Stimulated activated CD4-positive, alpha-beta T cell treated with anti-CD3 and anti-CD28 coated beads, Interleukin-1b, Interleukin-23, amount 100 ng/mL, for 24 hours (primary cell): ENCODE measurements around the gene SLC41A3.
"Not testable (repeated sequence)": the region's sequence is repeated elsewhere in the genome, so short reads cannot be mapped to it uniquely, and the experiment has no call there.

ENCODE experiments used
- DNase-seq, 4 experiments: peaks; one replicate each; pipeline ENCODE4 v3.0.0-alpha.2; 2020; ENCODE audit warnings: low read depth in 4 of 4, low spot score in 1 of 4

The SLC41A3 gene

DNA sequence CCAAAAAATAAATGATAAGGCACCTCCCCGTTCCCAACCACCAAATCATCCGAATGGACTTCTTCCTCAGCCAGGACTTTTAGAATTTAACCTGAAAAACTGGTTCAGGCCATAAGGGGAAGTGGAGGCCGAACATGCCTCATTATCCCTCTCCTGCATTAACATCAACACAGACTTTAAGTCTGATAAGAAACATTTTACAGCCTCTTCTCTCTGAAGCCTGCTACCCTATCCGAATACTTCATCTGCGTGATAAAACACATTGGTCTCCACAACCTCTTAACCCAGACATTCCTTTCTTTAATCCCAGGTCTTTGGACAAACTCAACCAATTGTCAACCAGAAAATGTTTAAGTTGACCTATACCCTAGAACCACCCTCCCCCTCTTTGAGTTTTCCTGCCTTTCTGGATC is 850 bp upstream of the SLC41A3 start:
- no peak for DNase-seq

DNA sequence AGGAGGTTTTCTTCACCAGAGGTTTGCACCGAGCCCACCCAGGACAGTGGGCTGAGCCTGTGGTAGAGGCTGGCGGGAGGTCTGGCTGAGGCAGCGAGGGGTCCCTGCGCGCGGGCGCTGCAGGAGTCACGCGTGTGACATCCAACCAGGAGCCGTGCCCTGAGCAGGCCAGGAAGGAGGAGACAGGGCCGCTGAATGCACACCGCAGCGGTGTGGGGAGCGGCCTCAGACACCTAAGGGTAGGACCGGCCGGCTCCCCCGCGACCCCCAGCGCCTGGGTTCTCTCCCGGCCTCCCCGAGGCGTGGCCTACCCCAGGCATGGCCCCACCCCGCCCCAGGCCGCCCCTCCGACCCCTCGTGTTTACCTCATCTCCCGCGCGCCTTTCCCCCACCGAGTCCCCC is 412 bp downstream of the SLC41A3 start:
- peak; percentile 12 to 40 (median 27) for DNase-seq

DNA sequence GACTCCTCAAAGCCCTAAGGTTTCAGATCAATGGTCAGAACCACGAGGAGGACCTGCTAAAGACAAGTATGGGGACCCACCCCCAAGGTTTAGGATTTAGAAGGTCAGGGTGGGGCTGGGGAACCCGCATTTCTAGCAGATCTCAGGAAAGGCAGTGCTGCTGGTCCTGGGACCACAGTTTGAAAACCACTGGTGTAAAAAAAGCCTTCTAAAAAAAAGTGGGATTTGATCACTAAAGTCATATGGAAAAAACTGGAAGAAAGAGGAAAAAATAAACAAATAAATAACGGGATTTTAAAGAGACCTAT is 832 bp downstream of the SLC41A3 start:
- DNase-seq, result no peak

DNA sequence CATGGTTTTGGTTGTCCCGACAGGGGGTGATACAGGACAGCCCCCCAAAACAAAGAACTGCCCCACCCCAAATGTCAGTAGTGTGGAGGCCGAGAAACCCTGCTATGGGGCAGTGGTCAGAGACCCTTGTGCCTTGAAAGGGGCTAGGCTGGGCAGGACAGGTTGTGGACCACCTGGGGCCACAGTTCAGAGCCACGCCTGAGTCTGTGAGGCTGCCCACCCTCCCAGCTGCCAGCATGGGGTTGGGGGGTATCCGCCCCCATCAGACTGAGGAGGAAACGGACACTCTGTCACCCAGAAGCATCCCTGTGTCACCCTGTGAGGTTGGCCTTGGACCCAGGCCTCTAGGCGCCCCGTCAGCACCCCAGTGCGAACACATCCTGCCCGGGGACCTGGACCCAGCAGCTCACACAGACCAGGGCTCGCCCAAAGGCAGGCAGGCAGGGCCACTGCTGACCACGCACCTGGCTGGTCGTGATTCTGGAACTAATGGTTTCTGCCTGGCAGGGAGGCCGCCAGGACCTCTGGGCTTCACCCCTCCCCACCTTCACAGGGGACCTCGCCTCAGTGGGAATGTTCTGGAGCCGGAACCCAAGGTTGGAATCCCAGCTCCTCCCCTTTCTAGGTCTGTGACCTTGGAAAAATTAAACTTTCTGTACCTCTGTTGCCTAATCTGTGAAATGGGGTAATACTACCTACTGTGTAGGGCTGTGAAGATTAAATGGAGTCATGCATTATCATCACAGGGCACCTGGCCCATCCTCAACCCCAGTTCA is 1.4 kb downstream of the SLC41A3 start:
- DNase-seq, result no peak

DNA sequence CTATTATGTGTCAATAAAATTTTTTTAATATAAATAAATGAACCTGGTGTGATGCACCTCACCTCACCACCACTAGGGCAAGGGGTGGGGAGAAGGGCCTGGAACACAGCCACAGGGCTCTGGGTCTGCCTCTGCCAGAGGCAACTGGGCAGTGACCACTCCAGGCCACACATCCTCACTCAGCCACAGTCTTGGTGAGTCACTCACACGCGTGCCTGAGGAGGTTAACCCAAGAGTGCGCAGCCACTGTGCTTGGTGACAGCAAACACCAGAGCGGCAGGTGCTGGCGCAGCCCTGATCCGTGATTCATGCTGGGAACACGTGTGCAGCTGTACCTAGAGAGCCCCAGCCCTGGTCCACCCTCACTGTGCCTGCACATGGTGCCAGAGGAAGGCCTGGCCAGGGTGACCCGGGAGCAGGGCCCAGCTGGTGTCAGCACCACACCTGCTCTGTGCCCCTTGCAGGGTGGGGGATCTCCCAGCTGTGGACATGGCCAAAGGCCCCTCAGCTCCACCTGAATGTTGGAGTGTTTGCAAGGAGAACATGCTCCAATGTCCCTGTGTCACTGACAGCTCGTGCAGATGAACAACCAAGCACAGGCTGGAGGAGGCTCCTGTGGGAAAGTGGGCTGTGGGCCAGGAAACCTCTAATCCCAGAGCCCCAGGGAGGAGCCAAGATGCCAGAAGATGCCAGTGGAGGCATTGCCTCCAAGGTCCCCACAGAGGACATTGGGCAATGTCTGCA is 2.1 kb downstream of the SLC41A3 start:
- no peak for DNase-seq

DNA sequence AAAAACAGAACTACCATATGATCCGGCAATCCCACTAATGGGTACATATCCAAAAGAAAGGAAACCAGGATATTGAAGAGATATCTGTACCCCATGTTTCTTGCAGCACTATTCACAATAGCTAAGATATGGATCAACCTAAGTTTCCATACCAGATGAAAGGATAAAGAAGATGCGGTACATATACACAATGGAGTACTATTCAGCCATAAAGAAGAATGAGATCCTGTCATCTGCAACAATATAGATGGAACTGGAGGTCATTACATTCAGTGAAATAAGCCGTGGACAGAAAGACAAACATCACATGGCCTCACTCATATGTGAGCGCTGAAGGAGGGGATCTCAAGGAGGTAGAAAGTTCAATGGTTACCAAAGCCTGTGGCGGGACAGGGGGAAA is 3.0 kb downstream of the SLC41A3 start:
- DNase-seq, result no peak

DNA sequence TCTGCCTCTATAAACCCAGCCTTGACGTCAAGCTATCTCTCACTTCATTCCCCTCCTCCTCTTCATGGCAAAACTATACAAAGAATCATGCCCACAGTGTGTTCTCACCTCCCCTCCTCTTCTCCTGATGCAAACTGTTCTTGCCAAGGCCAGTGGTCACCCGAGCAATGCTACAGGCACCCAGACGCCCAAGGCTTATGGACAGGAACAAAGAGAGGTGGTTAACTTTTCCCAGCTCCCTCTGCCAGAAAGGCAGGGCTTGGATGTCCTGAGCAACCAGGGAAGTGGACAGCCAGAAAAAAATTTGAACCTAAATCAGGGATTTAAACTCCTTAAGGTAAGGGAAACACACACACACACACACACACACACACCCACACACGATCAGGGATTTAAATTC is 5.1 kb downstream of the SLC41A3 start:
- DNase-seq, result no peak

DNA sequence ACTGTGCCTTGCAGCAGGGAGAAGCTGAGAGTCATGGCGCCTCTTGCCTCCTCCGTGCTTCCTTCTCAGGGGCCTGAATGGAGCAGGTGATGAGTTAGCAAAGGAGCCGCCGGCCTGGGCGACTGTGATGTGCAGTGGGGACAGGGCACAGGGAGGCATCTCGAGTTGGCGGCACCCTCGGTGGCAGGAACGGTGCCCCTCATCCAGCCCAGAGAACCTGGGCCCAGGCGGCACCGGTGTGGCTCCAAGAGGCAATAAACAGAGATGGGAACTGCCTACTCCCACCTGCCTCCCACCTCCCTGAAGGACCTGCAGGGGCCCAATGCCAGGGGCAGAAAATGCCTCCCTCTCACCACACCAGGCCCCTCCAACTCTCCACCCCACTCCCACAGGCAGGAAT is 6.2 kb downstream of the SLC41A3 start:
- no peak for DNase-seq

DNA sequence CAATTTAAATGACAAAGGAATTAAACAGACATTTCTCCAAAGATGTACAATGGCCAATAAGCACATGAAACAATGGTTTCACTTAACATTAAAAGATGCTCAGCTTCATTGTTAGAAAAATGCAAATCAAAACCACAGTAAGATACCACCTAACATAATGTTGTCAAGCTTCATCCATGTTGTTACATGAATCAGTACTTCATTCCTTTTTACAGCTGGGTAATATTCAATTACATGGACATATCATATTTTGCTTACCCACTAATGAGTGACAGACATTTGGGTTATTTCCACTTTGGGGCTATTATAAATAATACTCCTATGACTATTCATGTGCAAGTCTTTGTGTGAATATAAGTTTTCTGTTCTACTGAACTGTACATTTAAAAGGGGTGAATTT is 7.8 kb downstream of the SLC41A3 start:
- DNase-seq, result no peak

DNA sequence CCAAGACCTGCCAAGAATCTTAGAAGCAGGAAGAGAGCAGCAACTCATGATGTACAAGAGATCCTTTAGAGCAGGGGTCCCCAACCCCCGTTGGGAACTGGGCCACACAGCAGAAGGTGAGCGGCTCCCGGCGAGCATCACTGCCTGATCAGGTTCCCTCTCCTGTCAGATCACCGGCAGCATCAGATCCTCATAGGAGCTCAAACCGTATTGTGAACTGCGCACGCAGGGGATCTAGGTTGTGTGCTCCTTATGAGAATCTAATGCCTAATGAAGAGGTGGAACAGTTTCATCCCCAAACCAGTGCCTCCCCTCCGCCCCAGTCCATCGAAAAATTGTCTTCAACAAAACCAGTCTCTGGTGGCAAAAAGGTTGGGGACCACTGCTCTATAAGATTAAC is 13.8 kb downstream of the SLC41A3 start:
- DNase-seq, result no peak

DNA sequence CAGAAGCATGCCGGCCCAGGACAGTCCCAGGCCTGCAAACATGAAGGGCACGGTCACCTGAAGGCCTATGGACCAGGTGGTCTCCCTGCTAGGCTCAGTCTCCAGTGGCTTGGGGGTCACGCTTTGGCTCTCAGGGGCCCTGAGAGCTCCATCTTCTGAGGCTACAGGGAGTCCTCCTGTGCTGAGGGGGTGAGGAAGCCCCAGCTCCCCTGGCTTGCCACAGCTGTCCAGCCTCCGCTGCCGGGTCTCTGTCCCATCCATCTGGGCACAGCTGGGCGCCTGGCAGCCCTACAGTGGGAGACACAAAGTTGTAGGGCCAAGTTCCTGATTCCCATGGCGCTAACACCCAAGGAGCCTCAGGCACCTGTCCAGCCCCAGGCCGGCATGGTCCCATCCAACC is 16.0 kb downstream of the SLC41A3 start:
- DNase-seq, result no peak

DNA sequence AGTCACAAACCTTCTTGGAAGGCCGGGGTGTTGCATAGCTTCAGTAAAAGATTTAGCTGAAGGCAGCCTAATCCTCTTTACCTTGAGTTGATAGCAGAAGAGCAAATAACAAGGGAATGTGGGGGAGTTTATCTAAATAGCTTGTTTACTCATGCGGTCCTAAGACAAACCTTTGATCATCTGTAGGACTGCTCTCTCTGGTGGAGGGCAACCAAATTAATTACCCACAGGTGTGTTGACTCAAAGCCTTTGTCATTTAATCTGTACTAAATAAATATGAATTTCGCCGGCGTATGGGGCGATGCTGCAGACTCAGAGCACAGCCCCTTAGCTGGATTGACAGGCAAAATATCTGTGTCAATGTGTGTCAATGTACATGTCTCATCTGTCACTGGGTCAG is 17.2 kb downstream of the SLC41A3 start:
- DNase-seq, result not testable (repeated sequence)

DNA sequence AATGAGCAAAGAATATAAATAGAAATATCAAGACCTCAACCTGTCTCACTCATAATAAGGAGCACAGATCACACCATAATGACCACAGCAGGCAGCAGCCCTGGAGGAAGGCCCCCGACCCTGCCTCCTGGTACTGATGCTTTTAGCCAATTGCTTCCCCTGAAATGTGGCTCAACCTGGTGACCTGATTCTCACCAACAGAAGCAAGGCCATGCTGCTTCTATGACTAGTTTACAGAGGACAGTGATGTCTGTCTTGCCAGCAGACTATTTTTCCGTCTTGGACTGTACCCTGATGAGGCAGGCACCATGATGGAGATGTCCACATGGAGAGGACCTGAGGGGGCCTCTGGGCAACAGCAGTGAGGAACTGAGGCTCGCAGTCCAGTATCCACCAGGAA is 18.0 kb downstream of the SLC41A3 start:
- no peak for DNase-seq

DNA sequence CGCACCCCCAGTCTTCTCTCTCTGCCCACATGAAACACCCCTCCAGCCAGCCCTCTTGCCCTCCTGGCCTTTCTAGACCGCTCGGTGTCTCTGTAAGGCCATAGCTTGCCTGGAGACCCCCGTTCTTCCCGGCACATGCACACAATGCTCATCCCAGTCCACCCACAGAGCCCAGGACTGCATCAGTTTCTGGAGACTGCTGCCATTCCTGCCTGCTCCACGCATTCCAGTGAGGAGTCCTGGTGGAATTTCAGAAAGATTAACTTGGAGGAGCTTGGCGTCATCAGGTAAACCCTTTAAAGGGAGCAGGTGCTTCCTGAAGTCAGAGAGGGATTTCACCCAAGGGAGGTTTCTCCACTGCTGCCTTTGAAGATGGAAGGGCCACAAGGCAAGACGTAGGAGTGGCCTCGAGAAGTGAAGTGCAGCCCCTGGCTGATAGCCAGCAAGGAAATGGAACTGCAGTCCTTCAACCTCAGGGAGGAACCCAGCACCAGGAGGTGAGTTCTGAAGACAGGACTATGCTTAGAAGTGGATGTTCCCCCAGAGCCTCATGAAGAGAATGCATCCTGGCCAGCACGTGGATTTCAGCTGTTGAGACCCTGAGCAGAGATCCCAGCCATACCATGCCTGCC is 19.2 kb downstream of the SLC41A3 start:
- DNase-seq, result no peak

DNA sequence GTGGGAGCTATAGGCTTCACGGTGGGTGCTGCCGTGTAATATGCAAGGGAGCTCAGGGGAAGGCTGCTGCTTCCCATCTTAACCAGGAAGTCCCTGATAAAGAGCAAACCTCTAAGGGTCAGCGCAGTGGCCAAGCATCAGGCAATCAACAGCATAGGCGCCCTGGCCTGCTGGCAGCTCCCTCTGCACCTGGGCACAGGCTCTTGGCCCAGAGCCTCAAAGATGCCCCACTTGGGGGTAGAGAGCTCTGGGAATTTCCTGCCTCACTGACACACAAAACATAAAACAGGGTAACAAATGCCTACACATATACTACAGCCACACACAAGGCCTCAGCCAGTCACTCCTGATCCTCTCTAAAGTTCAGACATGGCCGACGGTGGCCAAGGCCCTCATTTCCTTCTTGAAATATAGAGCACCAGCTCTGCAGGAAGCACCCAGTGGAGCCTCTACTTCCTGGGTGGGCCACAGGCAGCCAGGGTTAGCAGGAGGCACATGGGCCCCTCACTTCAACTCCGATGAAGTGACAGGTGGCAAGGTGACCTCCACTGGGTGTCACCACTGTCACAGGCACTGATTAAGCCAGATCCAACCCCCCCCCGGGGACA is 20.5 kb downstream of the SLC41A3 start:
- DNase-seq, result no peak

DNA sequence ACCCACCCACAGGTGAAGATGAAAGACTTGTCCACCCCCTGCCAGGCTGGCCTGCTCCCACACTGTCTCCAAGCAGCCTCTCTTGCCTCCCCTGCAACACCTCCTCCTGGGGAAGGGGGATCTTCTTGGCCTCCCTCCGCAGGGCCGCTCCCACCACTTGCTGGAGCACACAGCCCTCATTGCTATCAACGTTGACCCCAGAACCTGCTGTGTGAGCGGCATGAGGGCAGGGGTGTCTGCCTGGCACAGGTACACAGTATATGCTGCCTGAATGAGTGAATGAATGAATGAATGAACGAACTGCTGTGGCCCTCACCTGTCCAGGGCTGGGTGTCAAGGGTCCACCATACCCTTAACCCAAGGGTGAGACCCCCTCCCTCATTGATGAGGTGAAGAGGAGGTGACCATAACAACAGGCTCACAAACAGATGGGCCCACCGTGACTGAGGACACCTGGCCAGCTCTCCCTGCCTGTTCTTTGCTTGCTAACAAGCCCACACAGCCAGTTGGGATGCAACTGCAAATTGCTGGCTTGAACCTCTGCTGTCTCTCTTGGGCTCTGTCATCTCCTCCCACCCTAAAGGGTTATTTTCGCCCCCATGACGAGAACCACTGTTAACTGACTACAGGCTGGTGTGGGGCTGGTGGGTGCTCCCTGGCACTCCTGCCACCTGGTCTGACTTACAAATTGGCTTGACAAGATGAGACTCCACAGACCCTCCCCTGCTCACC is 22.5 kb downstream of the SLC41A3 start:
- DNase-seq, result no peak

DNA sequence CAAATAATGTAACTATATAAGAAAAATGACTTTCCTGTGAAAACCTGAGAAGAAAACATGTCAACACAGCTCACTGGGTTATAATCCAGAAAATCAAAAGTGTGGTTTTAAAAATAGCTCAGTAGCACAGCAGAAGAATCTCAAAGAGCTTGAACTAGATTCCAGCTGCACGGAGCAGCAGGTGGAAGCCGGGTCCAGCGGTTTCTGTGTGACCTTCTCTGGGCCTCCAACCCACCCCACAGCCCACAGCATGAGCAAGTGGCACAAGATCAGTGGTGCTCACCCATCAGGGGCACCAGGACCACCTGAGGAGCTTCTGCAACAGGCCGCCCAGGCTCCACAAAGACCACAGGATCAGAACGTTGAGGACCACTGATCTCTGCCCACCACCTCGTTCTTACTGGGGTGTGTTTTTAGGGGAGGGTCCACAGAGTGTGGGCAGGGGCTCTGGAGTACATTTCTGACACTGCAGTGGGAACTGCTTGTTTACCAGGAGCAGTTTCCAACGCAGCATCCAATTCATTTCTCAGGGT is 23.2 kb downstream of the SLC41A3 start:
- no peak for DNase-seq

DNA sequence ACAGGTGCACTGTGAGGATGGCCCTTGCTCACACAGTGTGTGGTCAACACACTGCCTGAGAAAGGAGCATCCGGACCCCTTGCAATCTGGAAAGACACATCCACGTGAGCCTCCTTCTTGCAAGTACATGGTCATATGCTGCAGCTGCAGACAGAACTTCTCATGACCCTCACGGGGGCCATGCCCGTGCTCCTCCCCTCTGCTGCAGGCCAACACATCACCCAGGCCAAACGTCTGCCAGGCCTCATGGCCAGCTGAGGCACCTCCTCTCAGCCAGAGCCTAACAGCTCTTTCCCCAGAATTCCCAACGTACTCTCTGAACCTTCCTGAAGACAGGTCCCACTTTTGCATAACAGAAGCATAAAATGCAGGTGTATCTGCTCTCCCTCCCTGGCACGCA is 25.3 kb downstream of the SLC41A3 start:
- no peak for DNase-seq

DNA sequence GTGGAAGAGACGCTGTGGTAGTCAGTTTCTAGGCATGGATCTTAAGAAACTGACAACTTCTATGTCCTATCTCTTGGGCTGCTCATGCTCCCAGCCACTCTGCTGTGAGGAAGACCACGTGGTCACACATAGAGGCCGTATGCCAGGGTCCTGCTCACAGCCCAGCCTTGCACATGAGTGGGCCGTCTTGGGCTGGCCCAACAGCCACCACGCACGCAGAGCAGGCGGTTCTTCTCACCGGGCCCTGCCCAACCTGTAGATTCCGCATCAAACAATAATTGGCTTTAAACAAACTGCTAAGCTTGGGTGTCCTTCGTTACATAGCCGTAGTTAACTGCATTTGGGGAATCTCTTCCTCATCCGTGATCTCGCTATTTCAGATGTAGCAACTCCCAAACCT is 26.0 kb downstream of the SLC41A3 start:
- DNase-seq, result no peak

DNA sequence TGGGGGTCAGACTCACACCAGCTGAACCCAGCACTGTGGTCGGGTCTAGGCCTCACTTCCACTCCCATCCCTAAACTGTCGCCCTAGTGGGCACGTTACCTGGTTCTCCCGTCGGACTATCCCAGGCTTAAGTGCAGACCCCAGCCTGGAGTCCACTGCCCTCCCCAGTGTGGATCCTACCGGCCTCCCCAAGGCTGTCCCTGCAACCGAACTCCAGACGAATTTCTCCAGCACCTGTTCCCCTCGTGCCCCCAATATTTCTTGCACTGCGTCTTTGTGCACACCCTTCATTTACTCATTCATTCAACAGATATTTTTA is 26.5 kb downstream of the SLC41A3 start:
- no peak for DNase-seq
